HCT116 (cell line): ENCODE results near the gene FAM171A1.

Experiments used
- CEBPB ChIP-seq: IDR thresholded peaks from 2 replicates; pipeline ENCODE4 v1.6.1; 2012; ENCODE audit warnings: low read depth
- EGR1 ChIP-seq: IDR thresholded peaks from 2 replicates; pipeline ENCODE4 v1.6.1; 2012; ENCODE audit warnings: low read depth
- EZH2phosphoT487 ChIP-seq: fragments of 200-600 bp; IDR thresholded peaks from 2 replicates; pipeline ENCODE4 v1.6.1; 2018; ENCODE audit warnings: antibody characterized with exemption, borderline replicate concordance
- MAX ChIP-seq: IDR thresholded peaks from 2 replicates; pipeline ENCODE4 v1.6.1; 2012
- POLR2A ChIP-seq: IDR thresholded peaks from 2 replicates; pipeline ENCODE4 v1.7.0; 2011; ENCODE audit warnings: borderline replicate concordance; ENCODE audit not compliant: insufficient read depth, insufficient read length; ENCODE audit errors: extremely low read depth
- POLR2AphosphoS5 ChIP-seq: IDR thresholded peaks from 2 replicates; pipeline ENCODE4 v1.6.1; 2011; ENCODE audit warnings: mild to moderate bottlenecking, low read depth, low read length, moderate library complexity
- REST ChIP-seq: IDR thresholded peaks from 2 replicates; pipeline ENCODE4 v1.6.1; 2012; ENCODE audit warnings: low read depth
- YY1 ChIP-seq: IDR thresholded peaks from 2 replicates; pipeline ENCODE4 v1.6.1; 2011; ENCODE audit warnings: low read length, low read depth, moderate library complexity, mild to moderate bottlenecking; ENCODE audit not compliant: insufficient replicate concordance; ENCODE audit errors: extremely low read depth
- ZNF274 ChIP-seq: fragments of 200-500 bp; sonication (Bioruptor generic); IDR thresholded peaks from 2 replicates; pipeline ENCODE4 v1.6.1; 2014; ENCODE audit warnings: mild to moderate bottlenecking, low read depth, low read length, inconsistent platforms
- TF ChIP-seq, protein P1 (sequence below), 3 experiments: fragments of 200-600 bp in 1 of 3; sonication (generic) in 1 of 3; IDR thresholded peaks in 2 of 3; conservative IDR thresholded peaks in 1 of 3; 2 replicates each; pipeline ENCODE4 v1.5.1; 2012 to 2017; ENCODE audit warnings: low read depth in 2 of 3, low read length in 2 of 3, antibody characterized with exemption in 1 of 3, borderline replicate concordance in 1 of 3, control low read depth in 1 of 3, mild to moderate bottlenecking in 1 of 3, mixed read lengths in 1 of 3, mixed run types in 1 of 3, moderate library complexity in 1 of 3; ENCODE audit not compliant: insufficient read depth in 1 of 3
- TF ChIP-seq, protein P2 (sequence below): IDR thresholded peaks from 2 replicates; pipeline ENCODE4 v1.6.1; 2012

DNA sequence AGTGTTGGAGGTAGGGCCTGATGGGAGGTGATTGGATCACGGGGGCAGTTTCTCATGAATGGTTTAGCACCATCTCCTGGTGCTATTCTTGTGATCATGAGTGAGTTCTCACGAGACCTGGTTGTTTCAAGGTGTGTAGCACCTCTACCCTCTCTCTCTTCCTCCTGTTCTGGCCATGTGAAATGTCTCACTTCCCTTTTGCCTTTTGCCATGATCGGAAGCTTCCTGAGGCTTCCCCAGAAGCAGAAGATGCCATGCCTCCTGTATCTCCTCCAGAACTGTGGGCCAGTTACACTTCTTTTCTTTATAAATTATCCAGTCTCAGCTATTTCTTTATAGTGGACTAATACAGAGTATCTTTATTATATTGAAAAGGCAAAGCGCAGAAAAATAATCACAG, 90.1 kb downstream of the FAM171A1 start:
- TF ChIP-seq, protein P1, sequence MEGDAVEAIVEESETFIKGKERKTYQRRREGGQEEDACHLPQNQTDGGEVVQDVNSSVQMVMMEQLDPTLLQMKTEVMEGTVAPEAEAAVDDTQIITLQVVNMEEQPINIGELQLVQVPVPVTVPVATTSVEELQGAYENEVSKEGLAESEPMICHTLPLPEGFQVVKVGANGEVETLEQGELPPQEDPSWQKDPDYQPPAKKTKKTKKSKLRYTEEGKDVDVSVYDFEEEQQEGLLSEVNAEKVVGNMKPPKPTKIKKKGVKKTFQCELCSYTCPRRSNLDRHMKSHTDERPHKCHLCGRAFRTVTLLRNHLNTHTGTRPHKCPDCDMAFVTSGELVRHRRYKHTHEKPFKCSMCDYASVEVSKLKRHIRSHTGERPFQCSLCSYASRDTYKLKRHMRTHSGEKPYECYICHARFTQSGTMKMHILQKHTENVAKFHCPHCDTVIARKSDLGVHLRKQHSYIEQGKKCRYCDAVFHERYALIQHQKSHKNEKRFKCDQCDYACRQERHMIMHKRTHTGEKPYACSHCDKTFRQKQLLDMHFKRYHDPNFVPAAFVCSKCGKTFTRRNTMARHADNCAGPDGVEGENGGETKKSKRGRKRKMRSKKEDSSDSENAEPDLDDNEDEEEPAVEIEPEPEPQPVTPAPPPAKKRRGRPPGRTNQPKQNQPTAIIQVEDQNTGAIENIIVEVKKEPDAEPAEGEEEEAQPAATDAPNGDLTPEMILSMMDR (IDR thresholded peaks at IDR 0.05 in 2 of 3, conservative IDR thresholded peaks at IDR 0.05 in 1 of 3; ENCODE audit: borderline replicate concordance in 1 of 3, insufficient read depth in 1 of 3, low read depth in 2 of 3, low read length in 2 of 3) = 0 out of 6 replicates have a peak, but pooled peaks of 1 of the 3 experiments have one; percentile 3
- TF ChIP-seq EGR1 = no peak
- no peak for TF ChIP-seq POLR2A
- no peak for TF ChIP-seq REST
- no peak for TF ChIP-seq ZNF274
- no peak for TF ChIP-seq POLR2AphosphoS5
- TF ChIP-seq, protein P2, sequence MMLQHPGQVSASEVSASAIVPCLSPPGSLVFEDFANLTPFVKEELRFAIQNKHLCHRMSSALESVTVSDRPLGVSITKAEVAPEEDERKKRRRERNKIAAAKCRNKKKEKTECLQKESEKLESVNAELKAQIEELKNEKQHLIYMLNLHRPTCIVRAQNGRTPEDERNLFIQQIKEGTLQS = no peak
- no peak for TF ChIP-seq MAX
- no peak for TF ChIP-seq CEBPB
- no peak for TF ChIP-seq YY1
- TF ChIP-seq EZH2phosphoT487 = no peak
